Prostate gland (tissue), 2 donors: ENCODE results near the gene DLK1.

Experiments
- POLR2A ChIP-seq: fragments of 450-650 bp; IDR thresholded peaks from one replicate; pipeline ENCODE4 v1.6.1; 2016; ENCODE audit warnings: antibody characterized with exemption, mild to moderate bottlenecking
- POLR2AphosphoS5 ChIP-seq: sonication (generic); formaldehyde crosslinking; IDR thresholded peaks from one replicate; pipeline ENCODE4 v1.6.1; 2017; ENCODE audit warnings: antibody characterized with exemption
- TF ChIP-seq, protein P1 (sequence below), 4 experiments: fragments of 200-600 bp in 2 of 4; fragments of 450-650 bp in 2 of 4; sonication (generic) in 2 of 4; IDR thresholded peaks; 1 replicate in 3 of 4; 2 replicates in 1 of 4; pipeline ENCODE4 v1.5.1; 2016 to 2019; ENCODE audit warnings: antibody characterized with exemption in 4 of 4, mild to moderate bottlenecking in 2 of 4, moderate library complexity in 2 of 4

GRCh38 chr14:100679707-100680438 is 46.8 kb upstream of the DLK1 start:
- TF ChIP-seq, protein P1, sequence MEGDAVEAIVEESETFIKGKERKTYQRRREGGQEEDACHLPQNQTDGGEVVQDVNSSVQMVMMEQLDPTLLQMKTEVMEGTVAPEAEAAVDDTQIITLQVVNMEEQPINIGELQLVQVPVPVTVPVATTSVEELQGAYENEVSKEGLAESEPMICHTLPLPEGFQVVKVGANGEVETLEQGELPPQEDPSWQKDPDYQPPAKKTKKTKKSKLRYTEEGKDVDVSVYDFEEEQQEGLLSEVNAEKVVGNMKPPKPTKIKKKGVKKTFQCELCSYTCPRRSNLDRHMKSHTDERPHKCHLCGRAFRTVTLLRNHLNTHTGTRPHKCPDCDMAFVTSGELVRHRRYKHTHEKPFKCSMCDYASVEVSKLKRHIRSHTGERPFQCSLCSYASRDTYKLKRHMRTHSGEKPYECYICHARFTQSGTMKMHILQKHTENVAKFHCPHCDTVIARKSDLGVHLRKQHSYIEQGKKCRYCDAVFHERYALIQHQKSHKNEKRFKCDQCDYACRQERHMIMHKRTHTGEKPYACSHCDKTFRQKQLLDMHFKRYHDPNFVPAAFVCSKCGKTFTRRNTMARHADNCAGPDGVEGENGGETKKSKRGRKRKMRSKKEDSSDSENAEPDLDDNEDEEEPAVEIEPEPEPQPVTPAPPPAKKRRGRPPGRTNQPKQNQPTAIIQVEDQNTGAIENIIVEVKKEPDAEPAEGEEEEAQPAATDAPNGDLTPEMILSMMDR (IDR thresholded peaks at IDR 0.05): no peak
- TF ChIP-seq POLR2A (no peak), POLR2AphosphoS5 (peak; percentile 45)
